Measurements from ENCODE around the gene GP1BA. TPM values are rescaled to one million over a fixed set of nuclear protein-coding genes. Genes with fewer than 3 reads are reported as not detected.

The GP1BA gene
- total and polyA plus RNA-seq, 2 of the 8 experiments (the other 6 are each of a cell fraction or from before 2014, with no cell fraction given): not detected

- no peaks in the 10 kb centered on the region for H3K27me3 ChIP-seq (replicated peaks in 1 of 4; ENCODE audit: control insufficient read depth in 3 of 4, extremely low read depth in 1 of 4, insufficient read depth in 3 of 4, low read length in 3 of 4)
- H2BK20ac ChIP-seq (ENCODE audit: low read length): no peak overlapping the region
- FAIRE-seq (no peak), DNase-seq (ENCODE audit: low read depth in 1 of 2, low spot score in 2 of 2) (no peak)
- no peak overlapping the region for H2BK12ac ChIP-seq (ENCODE audit: low read depth, low read length)
- no peak overlapping the region for H2AFZ ChIP-seq (ENCODE audit: low read length)
- no peak overlapping the region for H3K23ac ChIP-seq (ENCODE audit: insufficient read length)
- ChIA-PET POLR2A (ENCODE audit: partially characterized antibody) (interaction anchor here (0.6 to 32.4 kb wide), 17 partner anchors 0 to 219 kb away, joined by 3 to 987 read pairs (median 13); partner anchors contain the start of genes C17orf107, CAMTA2, ENO3 and GP1BA), CTCF (ENCODE audit: partially characterized antibody) (interaction anchor here (0.7 to 0.8 kb wide), 3 partner anchors 11 to 37 kb away, joined by 3 to 4 read pairs (median 3); no protein-coding TSS in a partner anchor)
- no peak overlapping the region for H3K14ac ChIP-seq (ENCODE audit: insufficient read length)
- H3K9me3 ChIP-seq (ENCODE audit: insufficient read depth in 2 of 2, low read depth in 1 of 2, low read length in 1 of 2): no peaks in the 10 kb centered on the region
- H4K91ac ChIP-seq (replicated peaks; ENCODE audit: insufficient read length, low read length): no peak overlapping the region
- peaks cover 4 to 17% (median 10%) of the 10 kb centered on the region in 4 experiments for H3K4me1 ChIP-seq (replicated peaks in 1 of 4; ENCODE audit: control insufficient read depth in 3 of 4, insufficient read depth in 4 of 4, low read length in 3 of 4)
- H3K4me2 ChIP-seq (ENCODE audit: insufficient read depth in 1 of 2, low read depth in 2 of 2, low read length in 2 of 2): peak overlapping the region; percentile 67 to 95
- H3K36me3 ChIP-seq (ENCODE audit: control insufficient read depth in 2 of 4, insufficient read depth in 4 of 4, low read length in 3 of 4): peaks cover 8 to 42% (median 28%) of the 10 kb centered on the region in 4 experiments
- H4K8ac ChIP-seq (ENCODE audit: extremely low read depth, insufficient read depth, low read length): no peak overlapping the region
- no peak overlapping the region for H2BK15ac ChIP-seq (ENCODE audit: low read length)
- 8% methylated on average over 5 of the region's 7 CpGs; no CpG with 5 or more reads in 1 of the 2 experiments for WGBS, 2 experiments (ENCODE audit: extremely low coverage in 1 of 2, insufficient coverage in 1 of 2, insufficient read length in 1 of 2, insufficient replicate concordance in 2 of 2, low coverage in 1 of 2, low lambda C conversion rate in 2 of 2, missing lambda C conversion rate in 1 of 2)
- peak overlapping the region; percentile 73 to 97 (median 81) for H3K4me3 ChIP-seq (ENCODE audit: extremely low read depth in 1 of 4, insufficient read depth in 2 of 4, low read depth in 3 of 4, low read length in 4 of 4)
- no peak overlapping the region for H3K4ac ChIP-seq (replicated peaks; ENCODE audit: insufficient read length, low read depth, low read length)
- no peak overlapping the region for H2AK5ac ChIP-seq (ENCODE audit: low read depth, low read length)
- H2BK120ac ChIP-seq (replicated peaks; ENCODE audit: low read depth, low read length): no peak overlapping the region
- peak overlapping the region; percentile 32; the same call in 1 of the 2 replicates for H3K18ac ChIP-seq (ENCODE audit: extremely low read depth, low read length)
- H2BK5ac ChIP-seq (ENCODE audit: low read depth, low read length): peak overlapping the region; percentile 44; the same call in 1 of the 2 replicates
- peaks cover 18% of the 10 kb centered on the region for H3K23me2 ChIP-seq (ENCODE audit: low read depth, low read length)
- H3K27ac ChIP-seq (ENCODE audit: low read depth, low read length): peak overlapping the region; percentile 67
- H3K79me1 ChIP-seq (ENCODE audit: low read depth, low read length): peaks cover 2% of the 10 kb centered on the region; the same call in 1 of the 2 replicates
- H3K9ac ChIP-seq (replicated peaks in 1 of 4; ENCODE audit: extremely low read depth in 1 of 4, low read depth in 3 of 4, low read length in 3 of 4): peak overlapping the region in 3 of 4 experiments; percentile 46 to 78 (median 59); a peak in 6 of 7 replicates
- H3K56ac ChIP-seq (replicated peaks; ENCODE audit: insufficient read length, low read depth, low read length): no peak overlapping the region
- peaks cover 16 to 21% of the 10 kb centered on the region in 2 experiments for H4K20me1 ChIP-seq (replicated peaks in 1 of 2; ENCODE audit: control insufficient read depth in 1 of 2, insufficient read depth in 2 of 2, low read length in 2 of 2)
- TF ChIP-seq SRF (IDR thresholded peaks at IDR 0.05; ENCODE audit: low read depth, low read length) (peak; percentile 98), SUZ12 (IDR thresholded peaks at IDR 0.05; ENCODE audit: low read length) (no peak)
- H4K5ac ChIP-seq (ENCODE audit: insufficient read length, low read depth, low read length): no peak overlapping the region
- peaks cover 8 to 44% of the 10 kb centered on the region in 2 experiments for H3K79me2 ChIP-seq (ENCODE audit: control insufficient read depth in 1 of 2, insufficient read depth in 2 of 2, low read length in 2 of 2)
Measured at GRCh38 chr17:4947010-4947410, 14.9 kb downstream of the GP1BA start.
